ENCODE measurements around the gene CAMTA1. TPM values are rescaled to one million over a fixed set of nuclear protein-coding genes. Genes with fewer than 3 reads are reported as not detected.

CAMTA1 gene
- total and polyA plus RNA-seq, 2 experiments from 2014 or later: 89.0 to 145 TPM

DNA sequence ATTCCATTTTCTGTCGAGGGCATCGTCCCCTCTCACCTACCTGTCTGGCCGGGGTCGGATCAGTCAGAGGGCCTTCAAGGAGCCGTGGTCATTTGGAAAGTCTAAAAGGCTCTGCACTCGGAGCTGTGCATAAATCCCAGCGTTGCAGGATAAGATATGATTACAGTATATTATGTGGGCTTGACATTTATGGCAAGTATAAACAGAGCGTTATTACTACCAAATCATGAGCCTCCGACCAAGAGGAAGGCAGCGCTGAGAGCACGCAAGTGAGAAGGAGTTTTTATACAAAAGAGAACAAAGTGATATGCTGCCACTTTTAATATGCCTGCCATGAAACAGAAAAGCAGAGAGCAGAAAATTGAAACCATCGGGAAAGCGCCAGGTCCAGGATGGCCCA is 566.4 kb downstream of the CAMTA1 start:
- TF ChIP-seq EZH2 (IDR thresholded peaks at IDR 0.05; ENCODE audit: borderline replicate concordance): no peak
- TF ChIP-seq EZH2phosphoT487 (IDR thresholded peaks at IDR 0.05; ENCODE audit: low read depth, severe bottlenecking, unreplicated experiment): no peak
- TF ChIP-seq, protein P1, sequence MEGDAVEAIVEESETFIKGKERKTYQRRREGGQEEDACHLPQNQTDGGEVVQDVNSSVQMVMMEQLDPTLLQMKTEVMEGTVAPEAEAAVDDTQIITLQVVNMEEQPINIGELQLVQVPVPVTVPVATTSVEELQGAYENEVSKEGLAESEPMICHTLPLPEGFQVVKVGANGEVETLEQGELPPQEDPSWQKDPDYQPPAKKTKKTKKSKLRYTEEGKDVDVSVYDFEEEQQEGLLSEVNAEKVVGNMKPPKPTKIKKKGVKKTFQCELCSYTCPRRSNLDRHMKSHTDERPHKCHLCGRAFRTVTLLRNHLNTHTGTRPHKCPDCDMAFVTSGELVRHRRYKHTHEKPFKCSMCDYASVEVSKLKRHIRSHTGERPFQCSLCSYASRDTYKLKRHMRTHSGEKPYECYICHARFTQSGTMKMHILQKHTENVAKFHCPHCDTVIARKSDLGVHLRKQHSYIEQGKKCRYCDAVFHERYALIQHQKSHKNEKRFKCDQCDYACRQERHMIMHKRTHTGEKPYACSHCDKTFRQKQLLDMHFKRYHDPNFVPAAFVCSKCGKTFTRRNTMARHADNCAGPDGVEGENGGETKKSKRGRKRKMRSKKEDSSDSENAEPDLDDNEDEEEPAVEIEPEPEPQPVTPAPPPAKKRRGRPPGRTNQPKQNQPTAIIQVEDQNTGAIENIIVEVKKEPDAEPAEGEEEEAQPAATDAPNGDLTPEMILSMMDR (IDR thresholded peaks at IDR 0.05; ENCODE audit: poor library complexity): no peak
- H3K27me3 ChIP-seq: no peaks in the 10 kb centered on the region
- H4K20me1 ChIP-seq (ENCODE audit: insufficient read depth, poor library complexity, severe bottlenecking): no peaks in the 10 kb centered on the region
- no peak overlapping the region for H2AFZ ChIP-seq
- no peak overlapping the region for H3K4me2 ChIP-seq
- H3K79me2 ChIP-seq: no peaks in the 10 kb centered on the region
- 62% methylated on average over 13 of the region's 13 CpGs for WGBS (ENCODE audit: low lambda C conversion rate, missing lambda C conversion rate)
- DNase-seq (ENCODE audit: low spot score): no peak
- no peak overlapping the region for H3K4me3 ChIP-seq
- H3K9me2 ChIP-seq (replicated peaks; ENCODE audit: insufficient read depth): no peaks in the 10 kb centered on the region
- H3K27ac ChIP-seq: no peak overlapping the region
- no peaks in the 10 kb centered on the region for H3K36me3 ChIP-seq (replicated peaks; ENCODE audit: insufficient read depth, low read depth)
- no peaks in the 10 kb centered on the region for H3K4me1 ChIP-seq (ENCODE audit: insufficient read depth)
- no peaks in the 10 kb centered on the region for H3K9me3 ChIP-seq (ENCODE audit: low read depth)

DNA sequence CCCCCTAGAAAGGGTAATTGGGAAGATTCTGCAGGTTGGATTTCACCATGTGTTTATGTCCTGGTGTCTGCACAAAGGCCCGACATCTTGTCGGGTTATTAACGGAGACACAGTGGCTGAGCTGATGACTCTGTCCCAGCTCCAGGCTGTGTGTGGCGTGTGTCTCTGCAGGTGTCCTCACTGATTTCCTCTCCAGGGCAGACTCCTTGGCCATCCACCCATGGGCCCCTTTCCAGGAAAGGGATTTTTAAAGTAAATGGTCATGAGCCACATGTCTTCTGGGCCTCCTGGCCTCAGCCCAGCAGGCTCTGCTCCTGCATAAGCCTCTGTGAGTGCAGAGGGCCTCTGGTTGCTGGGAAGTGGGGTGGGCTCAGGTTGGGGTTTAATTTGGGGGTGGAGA is 567.1 kb downstream of the CAMTA1 start:
- H2AFZ ChIP-seq: no peak overlapping the region
- WGBS (ENCODE audit: low lambda C conversion rate, missing lambda C conversion rate): 92% methylated on average over 4 of the region's 4 CpGs
- DNase-seq (ENCODE audit: low spot score): no peak
- no peaks in the 10 kb centered on the region for H3K4me1 ChIP-seq (ENCODE audit: insufficient read depth)
- no peaks in the 10 kb centered on the region for H3K36me3 ChIP-seq (replicated peaks; ENCODE audit: insufficient read depth, low read depth)
- H3K4me3 ChIP-seq: no peak overlapping the region
- H3K9me2 ChIP-seq (replicated peaks; ENCODE audit: insufficient read depth): no peaks in the 10 kb centered on the region
- TF ChIP-seq EZH2phosphoT487 (IDR thresholded peaks at IDR 0.05; ENCODE audit: low read depth, severe bottlenecking, unreplicated experiment) (no peak), EZH2 (IDR thresholded peaks at IDR 0.05; ENCODE audit: borderline replicate concordance) (no peak)
- TF ChIP-seq, protein P1 (IDR thresholded peaks at IDR 0.05; ENCODE audit: poor library complexity): no peak
- H4K20me1 ChIP-seq (ENCODE audit: insufficient read depth, poor library complexity, severe bottlenecking): no peaks in the 10 kb centered on the region
- H3K9me3 ChIP-seq (ENCODE audit: low read depth): no peaks in the 10 kb centered on the region
- no peak overlapping the region for H3K4me2 ChIP-seq
- no peak overlapping the region for H3K27ac ChIP-seq
- no peaks in the 10 kb centered on the region for H3K27me3 ChIP-seq
- no peaks in the 10 kb centered on the region for H3K79me2 ChIP-seq

DNA sequence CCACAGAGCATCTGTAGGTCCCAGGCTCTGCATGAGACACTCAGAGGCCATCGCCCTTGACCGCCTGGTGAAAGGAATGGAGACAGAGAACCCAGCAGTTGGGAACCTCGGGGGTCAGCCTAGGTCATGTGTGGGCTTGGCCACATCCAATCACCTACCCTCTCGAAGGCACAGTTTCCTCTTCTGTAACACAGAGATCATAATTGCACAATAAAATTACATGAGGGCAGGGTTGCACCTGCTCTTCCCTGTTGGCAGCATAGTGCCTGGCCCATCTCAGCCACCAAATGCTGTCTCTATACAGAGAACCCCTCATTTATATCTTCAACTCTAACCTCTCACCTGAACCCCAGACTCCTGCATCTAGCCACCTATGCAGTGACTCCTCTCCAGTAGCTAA is 567.7 kb downstream of the CAMTA1 start:
- WGBS (ENCODE audit: low lambda C conversion rate, missing lambda C conversion rate): 92% methylated on average over 4 of the region's 4 CpGs
- Histone ChIP-seq H3K27me3 (no peaks in the 10 kb centered on the region), H3K36me3 (replicated peaks; ENCODE audit: insufficient read depth, low read depth) (no peaks in the 10 kb centered on the region), H3K4me1 (ENCODE audit: insufficient read depth) (no peaks in the 10 kb centered on the region), H3K4me3 (no peak overlapping the region), H3K4me2 (no peak overlapping the region), H3K9me3 (ENCODE audit: low read depth) (no peaks in the 10 kb centered on the region), H3K27ac (no peak overlapping the region), H3K79me2 (no peaks in the 10 kb centered on the region), H3K9me2 (replicated peaks; ENCODE audit: insufficient read depth) (no peaks in the 10 kb centered on the region), H4K20me1 (ENCODE audit: insufficient read depth, poor library complexity, severe bottlenecking) (no peaks in the 10 kb centered on the region), H2AFZ (no peak overlapping the region)
- TF ChIP-seq EZH2 (IDR thresholded peaks at IDR 0.05; ENCODE audit: borderline replicate concordance) (no peak), EZH2phosphoT487 (IDR thresholded peaks at IDR 0.05; ENCODE audit: low read depth, severe bottlenecking, unreplicated experiment) (no peak)
- TF ChIP-seq, protein P1 (IDR thresholded peaks at IDR 0.05; ENCODE audit: poor library complexity): no peak
- no peak for DNase-seq (ENCODE audit: low spot score)

DNA sequence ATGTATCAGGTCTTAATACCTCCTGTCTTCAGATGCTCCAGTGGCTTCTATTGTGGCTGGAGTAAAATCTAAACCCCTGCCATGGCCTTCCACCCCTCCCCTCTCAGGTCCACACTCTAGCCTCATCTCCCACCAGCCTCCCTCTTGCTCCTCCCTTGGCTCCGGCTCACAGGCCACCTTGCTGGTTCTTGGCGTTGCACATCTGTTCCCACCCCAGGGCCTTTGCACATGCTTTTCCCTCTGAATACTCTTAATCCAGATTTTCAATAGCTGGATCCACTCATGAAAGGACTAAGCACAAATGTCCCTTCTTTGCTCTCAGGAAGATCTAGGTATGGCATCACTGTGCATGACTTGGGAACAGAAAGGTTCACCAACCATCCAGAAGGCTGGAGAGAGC is 570.4 kb downstream of the CAMTA1 start:
- H2AFZ ChIP-seq: no peak overlapping the region
- no peak overlapping the region for H3K27ac ChIP-seq
- H3K79me2 ChIP-seq: no peaks in the 10 kb centered on the region
- DNase-seq (ENCODE audit: low spot score): no peak
- no peaks in the 10 kb centered on the region for H3K9me2 ChIP-seq (replicated peaks; ENCODE audit: insufficient read depth)
- no peaks in the 10 kb centered on the region for H3K36me3 ChIP-seq (replicated peaks; ENCODE audit: insufficient read depth, low read depth)
- no peaks in the 10 kb centered on the region for H3K9me3 ChIP-seq (ENCODE audit: low read depth)
- no peaks in the 10 kb centered on the region for H3K4me1 ChIP-seq (ENCODE audit: insufficient read depth)
- H3K4me3 ChIP-seq: no peak overlapping the region
- TF ChIP-seq, protein P1 (IDR thresholded peaks at IDR 0.05; ENCODE audit: poor library complexity): no peak
- TF ChIP-seq EZH2phosphoT487 (IDR thresholded peaks at IDR 0.05; ENCODE audit: low read depth, severe bottlenecking, unreplicated experiment) (no peak), EZH2 (IDR thresholded peaks at IDR 0.05; ENCODE audit: borderline replicate concordance) (no peak)
- no peaks in the 10 kb centered on the region for H4K20me1 ChIP-seq (ENCODE audit: insufficient read depth, poor library complexity, severe bottlenecking)
- 98% methylated on average over 2 of the region's 2 CpGs for WGBS (ENCODE audit: low lambda C conversion rate, missing lambda C conversion rate)
- no peaks in the 10 kb centered on the region for H3K27me3 ChIP-seq
- H3K4me2 ChIP-seq: no peak overlapping the region

Data from hepatocyte (in vitro differentiated cells).